Glutamatergic neuron (in vitro differentiated cells): ENCODE results near the gene RABL6. TPM values are rescaled to one million over a fixed set of nuclear protein-coding genes. Genes with fewer than 3 reads are reported as not detected.

Experiments used
- DNase-seq: peaks from one replicate; pipeline ENCODE4 v3.0.0; 2022
- H3K27ac Mint-ChIP-seq: one replicate; pipeline ENCODE4 v1.8.0; 2020; ENCODE audit warnings: mild to moderate bottlenecking, mixed read lengths, inconsistent platforms; ENCODE audit not compliant: unreplicated experiment
- H3K27me3 Mint-ChIP-seq: one replicate; pipeline ENCODE4 v1.8.0; 2020; ENCODE audit warnings: mild to moderate bottlenecking, moderate library complexity, mixed read lengths, inconsistent platforms; ENCODE audit not compliant: unreplicated experiment
- H3K36me3 Mint-ChIP-seq: one replicate; pipeline ENCODE4 v1.8.0; 2020; ENCODE audit warnings: mild to moderate bottlenecking, mixed read lengths, inconsistent platforms; ENCODE audit not compliant: unreplicated experiment
- H3K4me1 Mint-ChIP-seq: one replicate; pipeline ENCODE4 v1.8.0; 2020; ENCODE audit warnings: mild to moderate bottlenecking, low read depth, mixed read lengths, inconsistent platforms; ENCODE audit not compliant: unreplicated experiment
- H3K4me3 Mint-ChIP-seq: one replicate; pipeline ENCODE4 v1.8.0; 2020; ENCODE audit warnings: mild to moderate bottlenecking, mixed read lengths, inconsistent platforms; ENCODE audit not compliant: unreplicated experiment
- H3K9me3 Mint-ChIP-seq: one replicate; pipeline ENCODE4 v1.8.0; 2020; ENCODE audit warnings: mild to moderate bottlenecking, moderate library complexity, mixed read lengths, inconsistent platforms; ENCODE audit not compliant: unreplicated experiment
- CTCF ChIP-seq: fragments of 200-600 bp; sonication (generic); IDR thresholded peaks from one replicate; pipeline ENCODE4 v1.5.0; 2021; ENCODE audit not compliant: partially characterized antibody, unreplicated experiment
- total RNA-seq: library from RNA; stranded (reverse); fragmentation: NEBNext Ultra II Directional; extraction: Animal tissue kit (Norgen Biotek cat#: 25700); gene quantifications from one replicate; pipeline ENCODE4 v1.2.1, GENCODE V29; 2021; ENCODE audit not compliant: unreplicated experiment

Gene RABL6
- total RNA-seq, 1 donor from 2014 or later, result 149 TPM

DNA sequence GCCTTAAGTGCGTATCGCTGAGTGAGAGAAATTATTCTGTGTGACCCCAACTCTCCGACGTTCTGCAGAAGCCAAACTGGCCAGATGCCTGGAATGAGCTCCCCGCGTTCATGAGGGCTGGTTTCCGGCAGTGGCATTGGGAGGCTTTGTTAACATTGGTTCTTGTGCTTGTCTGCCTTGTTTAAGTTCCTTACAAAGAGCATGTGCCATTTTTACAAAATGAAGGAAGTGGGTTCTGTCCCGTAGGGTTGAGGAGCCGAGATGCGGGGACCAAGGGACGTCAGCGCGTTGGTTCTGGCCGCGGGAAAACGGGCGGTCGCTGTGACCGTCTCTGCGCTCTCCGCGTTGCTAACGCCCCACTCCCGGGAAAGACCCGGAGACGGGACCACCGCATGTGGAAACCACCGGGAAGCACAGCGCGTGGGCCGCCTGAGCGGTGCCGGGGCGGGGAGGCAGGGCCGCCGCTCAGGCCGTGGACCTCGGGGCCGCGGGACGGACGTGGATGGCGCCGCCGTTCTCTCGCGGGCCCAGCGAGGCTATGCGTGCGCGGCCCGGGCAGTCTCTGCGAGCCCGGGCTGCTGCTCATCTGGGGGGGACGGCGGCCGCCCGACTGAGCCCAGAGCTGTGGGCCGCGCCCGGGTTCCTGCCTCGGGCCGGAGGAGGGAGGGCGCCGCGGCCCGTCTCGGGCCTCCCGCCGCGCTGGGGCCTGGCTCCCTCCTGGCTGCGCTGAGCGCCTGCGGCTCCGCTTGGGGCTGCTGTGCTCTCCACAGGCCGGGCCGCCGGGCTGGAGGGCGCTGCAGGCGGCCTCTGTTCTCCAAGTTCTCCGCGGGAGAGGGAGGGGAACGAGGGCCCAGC, 13.4 kb downstream of the RABL6 start:
- Mint-ChIP-seq H3K9me3 (peaks cover 12% of the 10 kb centered on the region), H3K4me1 (peaks cover 21% of the 10 kb centered on the region), H3K27ac (peak overlapping the region; percentile 88), H3K4me3 (peak overlapping the region; percentile 79), H3K27me3 (peaks cover 11% of the 10 kb centered on the region), H3K36me3 (peaks cover 4% of the 10 kb centered on the region)
- peak; percentile 69 for DNase-seq
- TF ChIP-seq CTCF, result no peak

DNA sequence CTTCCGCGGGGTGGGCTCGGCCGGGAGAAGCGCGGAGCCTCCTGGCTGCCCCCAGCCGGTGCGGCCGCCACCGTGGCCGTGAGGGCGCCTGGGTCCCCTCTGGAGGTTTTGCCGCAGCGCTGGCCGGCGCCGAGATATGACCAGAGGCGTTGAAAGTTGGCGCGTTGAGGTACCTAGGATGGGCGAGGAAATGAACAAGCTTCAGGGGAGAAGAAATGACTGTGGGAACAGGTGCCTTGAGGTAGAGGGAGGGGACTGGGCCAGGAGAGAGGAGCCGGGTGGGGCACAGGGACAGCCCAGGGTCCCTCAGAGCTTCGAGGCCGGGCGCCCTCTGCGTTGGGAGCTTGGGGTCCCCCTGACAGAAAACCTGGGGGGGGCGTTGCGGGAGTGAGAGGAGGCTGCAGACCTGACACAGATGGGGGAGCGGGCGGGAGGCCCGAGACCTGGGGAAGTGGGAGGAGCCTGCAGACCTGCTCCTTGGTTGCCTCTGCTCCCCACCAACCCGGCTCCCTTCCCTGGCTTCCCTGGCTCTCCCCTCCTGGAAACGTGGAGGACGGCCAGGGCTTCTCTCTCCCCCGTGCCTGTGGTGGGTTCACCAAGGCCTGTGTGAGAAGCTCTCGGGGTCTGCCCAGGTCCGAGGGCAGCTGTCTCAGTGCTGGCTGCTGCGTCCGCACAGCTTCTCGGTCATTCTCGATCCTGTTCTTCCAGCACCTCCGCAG, 14.2 kb downstream of the RABL6 start:
- peaks cover 19% of the 10 kb centered on the region for H3K4me1 Mint-ChIP-seq
- peaks cover 4% of the 10 kb centered on the region for H3K36me3 Mint-ChIP-seq
- H3K27ac Mint-ChIP-seq, result peak overlapping the region; percentile 59
- peaks cover 12% of the 10 kb centered on the region for H3K9me3 Mint-ChIP-seq
- TF ChIP-seq CTCF, result no peak
- peaks cover 11% of the 10 kb centered on the region for H3K27me3 Mint-ChIP-seq
- DNase-seq, result no peak
- H3K4me3 Mint-ChIP-seq, result peak overlapping the region; percentile 32

DNA sequence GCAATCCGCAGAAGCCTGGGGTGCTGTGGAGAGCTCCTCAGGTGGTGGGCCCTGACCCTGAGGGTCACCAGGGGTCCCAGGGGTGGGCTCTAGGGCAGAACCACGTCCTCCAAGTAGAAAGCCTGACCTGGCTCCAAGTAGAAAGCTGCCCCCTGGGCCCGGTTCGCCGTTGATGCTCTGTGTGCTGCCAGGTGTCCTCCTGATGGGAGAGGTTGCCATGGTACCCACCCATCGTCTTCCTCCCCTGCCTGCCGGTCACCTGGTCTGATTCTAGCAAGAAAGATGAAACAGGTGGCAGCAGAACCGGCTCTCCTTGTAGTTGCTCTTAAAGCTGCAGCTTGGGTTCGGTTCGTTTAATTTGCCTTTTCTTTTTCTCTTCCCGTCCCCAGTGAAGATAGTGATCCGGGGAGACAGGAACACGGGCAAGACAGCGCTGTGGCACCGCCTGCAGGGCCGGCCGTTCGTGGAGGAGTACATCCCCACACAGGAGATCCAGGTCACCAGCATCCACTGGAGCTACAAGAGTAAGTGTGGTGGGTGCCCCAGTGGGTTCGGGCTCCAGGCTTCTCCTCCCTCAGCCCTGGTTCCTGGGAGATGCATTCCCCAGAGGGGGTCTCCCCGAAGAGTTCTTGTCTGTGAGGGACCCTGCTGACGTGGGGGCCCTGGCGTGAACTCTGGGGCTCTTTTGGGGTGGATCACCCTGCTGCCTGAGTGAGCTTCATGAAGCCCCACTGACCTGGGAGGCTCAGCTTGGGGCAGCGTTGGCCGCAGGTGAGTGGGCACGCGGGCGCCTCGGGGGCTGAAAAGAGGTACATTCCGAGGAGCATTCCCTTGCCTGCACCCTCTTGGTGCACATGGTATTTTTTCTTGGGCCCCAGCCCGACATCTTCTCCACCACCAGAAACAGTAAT, 15.6 kb downstream of the RABL6 start:
- DNase-seq, result peak; percentile 14
- Mint-ChIP-seq H3K27me3 (peaks cover 11% of the 10 kb centered on the region), H3K4me1 (peaks cover 19% of the 10 kb centered on the region), H3K36me3 (peaks cover 4% of the 10 kb centered on the region), H3K4me3 (peak overlapping the region; percentile 4), H3K9me3 (peaks cover 12% of the 10 kb centered on the region), H3K27ac (peak overlapping the region; percentile 79)
- TF ChIP-seq CTCF, result no peak

- peaks cover 13% of the 10 kb centered on the region for H3K27me3 Mint-ChIP-seq
Measured at GRCh38 chr9:136824496-136825225, 16.9 kb downstream of the RABL6 start.

More at GRCh38 chr9:136824496-136825225, 16.9 kb downstream of the RABL6 start:
- Mint-ChIP-seq H3K4me3 (peak overlapping the region; percentile 42), H3K27ac (peak overlapping the region; percentile 79), H3K9me3 (peaks cover 11% of the 10 kb centered on the region), H3K4me1 (peaks cover 17% of the 10 kb centered on the region), H3K36me3 (no peaks in the 10 kb centered on the region)
- TF ChIP-seq CTCF, result no peak
- DNase-seq, result peak; percentile 37
